GM18907 (cell line): ENCODE data around the gene CAMTA1.
"Not testable (repeated sequence)": the region's sequence is repeated elsewhere in the genome, so short reads cannot be mapped to it uniquely, and the experiment has no call there.

Experiments
- ATAC-seq: cut with Tn5 transposase; IDR thresholded peaks from one replicate; pipeline ENCODE4 v1.9.1; 2021; ENCODE audit warnings: mild to moderate bottlenecking, moderate library complexity; ENCODE audit not compliant: unreplicated experiment

The CAMTA1 gene

GRCh38 chr1:6845786-6846185, 60.5 kb downstream of the CAMTA1 start:
- ATAC-seq = not testable (repeated sequence)

- no peak for ATAC-seq
These were observed 63.6 kb downstream of the CAMTA1 start for GRCh38 chr1:6848816-6849215.

- ATAC-seq = no peak
These were observed 65.3 kb downstream of the CAMTA1 start for GRCh38 chr1:6850537-6850936.

GRCh38 chr1:6852136-6852890, 67.1 kb downstream of the CAMTA1 start:
- no peak for ATAC-seq

GRCh38 chr1:6854166-6854565, 68.9 kb downstream of the CAMTA1 start:
- ATAC-seq = no peak

GRCh38 chr1:6857831-6858230, 72.6 kb downstream of the CAMTA1 start:
- no peak for ATAC-seq

- no peak for ATAC-seq
These were observed 73.3 kb downstream of the CAMTA1 start for GRCh38 chr1:6858596-6858995.

GRCh38 chr1:6859415-6860343, 74.4 kb downstream of the CAMTA1 start:
- ATAC-seq = no peak

GRCh38 chr1:6860401-6860800, 75.1 kb downstream of the CAMTA1 start:
- ATAC-seq = no peak

- ATAC-seq = peak; percentile 46
These were observed 75.9 kb downstream of the CAMTA1 start for GRCh38 chr1:6861075-6861724.

- no peak for ATAC-seq
These were observed 77.7 kb downstream of the CAMTA1 start for GRCh38 chr1:6862906-6863305.

- no peak for ATAC-seq
These were observed 78.9 kb downstream of the CAMTA1 start for GRCh38 chr1:6864166-6864565.

GRCh38 chr1:6866825-6867224, 81.6 kb downstream of the CAMTA1 start:
- no peak for ATAC-seq

GRCh38 chr1:6867321-6867720, 82.1 kb downstream of the CAMTA1 start:
- no peak for ATAC-seq

GRCh38 chr1:6867729-6868659, 82.7 kb downstream of the CAMTA1 start:
- no peak for ATAC-seq

- ATAC-seq = peak; percentile 56
These were observed 83.6 kb downstream of the CAMTA1 start for GRCh38 chr1:6868660-6869380.

- ATAC-seq = no peak
These were observed 84.3 kb downstream of the CAMTA1 start for GRCh38 chr1:6869545-6869944.

GRCh38 chr1:6870086-6870485, 84.8 kb downstream of the CAMTA1 start:
- no peak for ATAC-seq

- ATAC-seq = no peak
These were observed 85.3 kb downstream of the CAMTA1 start for GRCh38 chr1:6870571-6870970.
